Activated T-cell treated with anti-CD3 and anti-CD28 coated beads, Interleukin-2, amount 50 U/mL, for 72 hours (primary cell): ENCODE measurements around the gene POU2AF3. TPM values are rescaled to one million over a fixed set of nuclear protein-coding genes. Genes with fewer than 3 reads are reported as not detected.
"Not testable (repeated sequence)": the region's sequence is repeated elsewhere in the genome, so short reads cannot be mapped to it uniquely, and the experiment has no call there.

ENCODE experiments used
- ATAC-seq, 2 donors: fragments of 150-1000 bp; cut with Tn5 transposase; replicated peaks in 1 of 2; 2 replicates each; pipeline ENCODE4 v1.10.0; 2021; ENCODE audit warnings: moderate library complexity in 2 of 2, mild to moderate bottlenecking in 1 of 2
- DNase-seq, 2 donors: peaks; one replicate each; pipeline ENCODE4 v3.0.0; 2021 to 2022; ENCODE audit warnings: mixed read lengths in 1 of 2
- H3K27ac Mint-ChIP-seq: one replicate; pipeline ENCODE4 v1.8.0; 2022; ENCODE audit warnings: mild to moderate bottlenecking, moderate library complexity, mixed read lengths
- H3K27me3 Mint-ChIP-seq: one replicate; pipeline ENCODE4 v1.8.0; 2022; ENCODE audit warnings: low read depth, mixed read lengths
- H3K36me3 Mint-ChIP-seq, 2 donors: one replicate each; pipeline ENCODE4 v1.8.0; 2022; ENCODE audit warnings: mixed read lengths in 2 of 2, mild to moderate bottlenecking in 1 of 2; ENCODE audit not compliant: insufficient read depth in 2 of 2
- H3K4me1 Mint-ChIP-seq: one replicate; pipeline ENCODE4 v1.8.0; 2022; ENCODE audit warnings: low read depth, mixed read lengths
- H3K4me3 Mint-ChIP-seq, 2 donors: one replicate each; pipeline ENCODE4 v1.8.0; 2022; ENCODE audit warnings: mild to moderate bottlenecking in 2 of 2, mixed read lengths in 2 of 2, moderate library complexity in 2 of 2
- H3K9me3 Mint-ChIP-seq, 2 donors: one replicate each; pipeline ENCODE4 v1.8.0; 2022; ENCODE audit warnings: mixed read lengths in 2 of 2
- total RNA-seq, 2 donors: library from RNA; stranded (reverse); gene quantifications; one replicate each; pipeline ENCODE4 v1.2.3, GENCODE V29; 2022

POU2AF3 gene
- total RNA-seq, 2 donors from 2014 or later: 0.32 TPM; not detected in 1

DNA sequence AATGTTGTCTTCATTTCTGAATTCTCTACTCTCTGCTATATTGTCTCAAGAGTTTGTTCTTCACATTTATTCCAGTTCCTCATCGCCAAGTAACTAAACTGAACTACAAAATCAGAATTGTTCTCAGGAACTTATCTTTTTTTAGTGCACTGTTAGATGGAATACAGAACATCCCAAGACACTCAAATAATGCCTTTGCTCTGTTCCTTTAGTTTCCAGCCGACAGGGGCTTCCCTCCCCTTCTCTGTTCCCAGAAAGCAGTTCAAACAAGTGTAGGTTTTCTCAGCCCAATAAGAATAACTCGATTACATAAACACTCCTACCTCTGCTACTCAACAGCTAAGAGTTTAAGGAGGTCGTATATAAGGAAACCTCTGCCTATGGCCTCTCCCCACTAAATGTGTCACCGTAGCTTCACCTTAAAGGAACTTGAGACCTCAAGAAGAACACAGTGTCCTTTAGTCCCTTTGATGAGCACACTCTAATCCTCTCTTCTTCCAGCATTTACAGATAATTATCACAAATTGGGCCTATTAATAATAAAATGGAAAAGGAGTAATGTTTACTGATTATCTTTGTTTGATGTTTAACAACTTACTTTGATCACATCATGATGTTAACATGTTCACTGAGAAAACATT, 6.9 kb downstream of the POU2AF3 start:
- Mint-ChIP-seq H3K4me3 (no peak overlapping the region), H3K36me3 (no peaks in the 10 kb centered on the region), H3K4me1 (no peaks in the 10 kb centered on the region), H3K27me3 (peaks cover 59% of the 10 kb centered on the region), H3K9me3 (no peaks in the 10 kb centered on the region), H3K27ac (no peak overlapping the region)
- ATAC-seq: no peak
- DNase-seq: no peak

DNA sequence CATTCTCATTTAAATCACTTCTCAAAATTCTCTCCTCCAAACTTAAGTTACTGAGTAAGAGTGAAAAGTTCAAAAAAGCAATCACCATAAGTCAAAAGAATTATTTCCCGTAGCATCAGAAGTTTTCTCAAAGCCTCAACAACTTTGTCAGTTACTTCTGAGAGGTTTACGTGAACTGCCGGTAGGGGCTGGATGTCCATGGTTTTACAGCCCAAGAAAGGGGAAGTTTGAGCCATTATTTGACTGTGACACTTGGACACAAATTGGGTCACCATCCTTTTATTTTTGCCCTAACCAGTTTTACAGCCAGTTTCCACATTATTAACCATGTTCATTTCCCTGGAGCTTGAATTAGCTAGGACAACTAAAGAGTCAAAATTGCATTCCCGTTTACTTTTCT, 7.5 kb downstream of the POU2AF3 start:
- Mint-ChIP-seq H3K27ac (no peak overlapping the region), H3K4me3 (no peak overlapping the region), H3K4me1 (no peaks in the 10 kb centered on the region), H3K9me3 (no peaks in the 10 kb centered on the region), H3K36me3 (no peaks in the 10 kb centered on the region), H3K27me3 (peaks cover 53% of the 10 kb centered on the region)
- no peak for DNase-seq
- no peak for ATAC-seq

- H3K27ac Mint-ChIP-seq: no peak overlapping the region
- DNase-seq: no peak
- no peaks in the 10 kb centered on the region for H3K4me1 Mint-ChIP-seq
- ATAC-seq: no peak
- H3K36me3 Mint-ChIP-seq: no peaks in the 10 kb centered on the region
- H3K9me3 Mint-ChIP-seq: no peaks in the 10 kb centered on the region
- H3K4me3 Mint-ChIP-seq: no peak overlapping the region
- peaks cover 53% of the 10 kb centered on the region for H3K27me3 Mint-ChIP-seq
These were observed 8.0 kb downstream of the POU2AF3 start for GRCh38 chr11:111306321-111306720.

- H3K4me3 Mint-ChIP-seq: no peak overlapping the region
These were observed 9.2 kb downstream of the POU2AF3 start for GRCh38 chr11:111307472-111308108.

GRCh38 chr11:111308140-111308539, 9.8 kb downstream of the POU2AF3 start:
- DNase-seq (no peak), ATAC-seq (no peak)
- Mint-ChIP-seq H3K4me1 (no peaks in the 10 kb centered on the region), H3K27me3 (peaks cover 39% of the 10 kb centered on the region), H3K36me3 (no peaks in the 10 kb centered on the region), H3K4me3 (no peak overlapping the region), H3K9me3 (no peaks in the 10 kb centered on the region), H3K27ac (no peak overlapping the region)

More at GRCh38 chr11:111307472-111308108, 9.2 kb downstream of the POU2AF3 start:
- Mint-ChIP-seq H3K36me3 (no peaks in the 10 kb centered on the region), H3K27ac (no peak overlapping the region), H3K4me1 (no peaks in the 10 kb centered on the region), H3K27me3 (peaks cover 44% of the 10 kb centered on the region), H3K9me3 (no peaks in the 10 kb centered on the region)
- DNase-seq (no peak), ATAC-seq (no peak)

GRCh38 chr11:111309215-111309915, 11.0 kb downstream of the POU2AF3 start:
- peaks cover 40% of the 10 kb centered on the region for H3K27me3 Mint-ChIP-seq
- no peaks in the 10 kb centered on the region for H3K36me3 Mint-ChIP-seq
- ATAC-seq: no peak
- no peaks in the 10 kb centered on the region for H3K4me1 Mint-ChIP-seq
- H3K27ac Mint-ChIP-seq: no peak overlapping the region
- no peak for DNase-seq
- no peaks in the 10 kb centered on the region for H3K9me3 Mint-ChIP-seq
- H3K4me3 Mint-ChIP-seq: no peak overlapping the region

- Mint-ChIP-seq H3K9me3 (no peaks in the 10 kb centered on the region), H3K27me3 (peaks cover 41% of the 10 kb centered on the region), H3K27ac (no peak overlapping the region), H3K36me3 (no peaks in the 10 kb centered on the region), H3K4me3 (no peak overlapping the region), H3K4me1 (no peaks in the 10 kb centered on the region)
- DNase-seq (no peak), ATAC-seq (no peak)
These were observed 11.7 kb downstream of the POU2AF3 start for GRCh38 chr11:111310088-111310487.

DNA sequence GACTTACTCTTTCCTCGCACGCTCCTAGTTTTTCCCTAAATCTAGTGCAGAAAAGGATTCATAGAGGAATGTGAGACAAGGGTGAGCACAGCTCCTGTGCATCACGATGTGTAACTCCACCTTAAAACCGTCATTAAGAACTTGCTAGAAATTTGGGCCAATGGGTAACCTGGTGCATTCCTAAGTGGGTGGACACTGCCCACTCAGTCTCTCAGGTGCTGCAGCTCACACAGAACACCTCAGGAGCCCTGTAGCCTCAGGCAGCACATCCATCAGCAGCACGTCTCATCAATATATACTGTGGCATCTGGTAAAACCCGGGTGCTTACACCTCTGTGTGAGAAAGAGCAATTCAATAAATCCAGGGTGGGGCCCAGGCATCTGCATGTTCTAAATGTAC, 12.4 kb downstream of the POU2AF3 start:
- no peaks in the 10 kb centered on the region for H3K9me3 Mint-ChIP-seq
- no peak overlapping the region for H3K27ac Mint-ChIP-seq
- H3K36me3 Mint-ChIP-seq: no peaks in the 10 kb centered on the region
- ATAC-seq: no peak
- no peak overlapping the region for H3K4me3 Mint-ChIP-seq
- DNase-seq: no peak
- peaks cover 34% of the 10 kb centered on the region for H3K27me3 Mint-ChIP-seq
- H3K4me1 Mint-ChIP-seq: no peaks in the 10 kb centered on the region

GRCh38 chr11:111312076-111312475, 13.7 kb downstream of the POU2AF3 start:
- ATAC-seq (no peak), DNase-seq (no peak)
- no peak overlapping the region for H3K4me3 Mint-ChIP-seq
- H3K9me3 Mint-ChIP-seq: no peaks in the 10 kb centered on the region
- H3K4me1 Mint-ChIP-seq: no peaks in the 10 kb centered on the region
- peaks cover 21% of the 10 kb centered on the region for H3K27me3 Mint-ChIP-seq
- no peak overlapping the region for H3K27ac Mint-ChIP-seq
- no peaks in the 10 kb centered on the region for H3K36me3 Mint-ChIP-seq

DNA sequence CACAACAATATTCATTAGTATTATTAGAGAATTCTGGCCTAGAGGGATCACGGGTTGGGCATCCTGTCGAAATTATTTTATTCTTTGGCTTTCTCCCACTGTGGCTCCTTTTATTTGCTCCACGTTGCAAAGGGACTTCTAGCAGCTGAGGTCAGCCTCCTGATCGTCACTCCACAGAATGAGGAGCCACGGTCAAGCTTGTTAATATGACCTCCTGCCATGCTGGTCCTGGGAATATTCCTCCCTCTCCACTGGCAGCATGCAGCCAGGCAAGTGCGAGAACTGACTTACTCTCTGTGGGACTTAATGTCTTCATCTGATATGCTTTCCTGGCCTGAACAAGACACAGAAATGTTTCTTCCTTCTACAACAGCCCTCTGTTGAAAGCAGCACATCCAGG, 20.9 kb downstream of the POU2AF3 start:
- H3K9me3 Mint-ChIP-seq: no peaks in the 10 kb centered on the region
- DNase-seq: no peak
- H3K27ac Mint-ChIP-seq: no peak overlapping the region
- no peaks in the 10 kb centered on the region for H3K4me1 Mint-ChIP-seq
- H3K36me3 Mint-ChIP-seq: no peaks in the 10 kb centered on the region
- peaks cover 13% of the 10 kb centered on the region for H3K27me3 Mint-ChIP-seq
- no peak overlapping the region for H3K4me3 Mint-ChIP-seq
- ATAC-seq: no peak

DNA sequence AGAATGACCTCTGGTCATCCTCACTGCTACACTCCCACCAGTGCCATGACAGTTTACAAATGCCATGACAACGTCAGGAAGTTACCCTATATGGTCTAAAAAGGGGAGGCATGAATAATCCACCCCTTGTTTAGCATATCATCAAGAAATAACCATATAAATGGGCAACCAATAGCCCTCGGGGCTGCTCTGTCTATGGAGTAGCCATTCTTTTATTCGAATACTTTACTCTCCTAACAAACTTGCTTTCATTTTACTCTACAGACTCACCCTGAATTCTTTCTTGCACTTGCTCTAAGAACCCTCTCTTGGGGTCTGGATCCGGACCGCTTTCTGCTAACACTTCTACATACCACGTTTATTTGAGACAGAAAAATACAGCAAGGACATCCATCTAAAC, 21.9 kb downstream of the POU2AF3 start:
- not testable (repeated sequence) for H3K36me3 Mint-ChIP-seq, H3K9me3 Mint-ChIP-seq, H3K4me3 Mint-ChIP-seq, H3K27me3 Mint-ChIP-seq, ATAC-seq, H3K4me1 Mint-ChIP-seq, DNase-seq, H3K27ac Mint-ChIP-seq

- DNase-seq (no peak), ATAC-seq (no peak)
- Mint-ChIP-seq H3K4me3 (no peak overlapping the region), H3K36me3 (no peaks in the 10 kb centered on the region), H3K4me1 (no peaks in the 10 kb centered on the region), H3K9me3 (no peaks in the 10 kb centered on the region), H3K27me3 (peaks cover 6% of the 10 kb centered on the region), H3K27ac (no peak overlapping the region)
These were observed 22.6 kb downstream of the POU2AF3 start for GRCh38 chr11:111320728-111321568.

GRCh38 chr11:111322534-111322933, 24.2 kb downstream of the POU2AF3 start:
- Mint-ChIP-seq H3K9me3 (no peaks in the 10 kb centered on the region), H3K4me1 (no peaks in the 10 kb centered on the region), H3K4me3 (no peak overlapping the region), H3K27me3 (peaks cover 6% of the 10 kb centered on the region), H3K36me3 (no peaks in the 10 kb centered on the region), H3K27ac (no peak overlapping the region)
- no peak for DNase-seq
- ATAC-seq: no peak
